Prostate gland (tissue), 2 donors: Measurements from ENCODE around the gene B3GALT6. TPM values are rescaled to one million over a fixed set of nuclear protein-coding genes. Genes with fewer than 3 reads are reported as not detected.
A peak's percentile ranks its signal among the peaks of the same experiment; 100 is the strongest.

Source experiments
- DNase-seq: peaks from one replicate; pipeline ENCODE4 v3.0.0-alpha.2; 2019; ENCODE audit warnings: low spot score
- H3K27ac ChIP-seq, 2 donors: fragments of 200-600 bp; sonication (generic); 2 replicates each; pipeline ENCODE4 v1.5.1; 2017 to 2019
- H3K27me3 ChIP-seq: fragments of 200-600 bp; sonication (generic); replicated peaks from 2 replicates; pipeline ENCODE4 v1.5.1; 2019; ENCODE audit not compliant: insufficient read depth
- H3K36me3 ChIP-seq, 2 donors: fragments of 200-600 bp; sonication (generic); 1 replicate in 1 of 2; 2 replicates in 1 of 2; pipeline versions ENCODE4 v1.5.1 to v1.8.1; 2017 to 2019
- H3K4me1 ChIP-seq: fragments of 200-600 bp; sonication (generic); replicated peaks from 2 replicates; pipeline ENCODE4 v1.5.1; 2019
- H3K4me3 ChIP-seq, 2 donors: fragments of 200-600 bp; sonication (generic); 2 replicates each; pipeline ENCODE4 v1.5.1; 2017 to 2019
- H3K9me3 ChIP-seq: fragments of 200-600 bp; sonication (generic); 2 replicates; pipeline ENCODE4 v1.5.1; 2017
- POLR2A ChIP-seq: fragments of 450-650 bp; IDR thresholded peaks from one replicate; pipeline ENCODE4 v1.6.1; 2016; ENCODE audit warnings: antibody characterized with exemption, mild to moderate bottlenecking
- POLR2AphosphoS5 ChIP-seq: sonication (generic); formaldehyde crosslinking; IDR thresholded peaks from one replicate; pipeline ENCODE4 v1.6.1; 2017; ENCODE audit warnings: antibody characterized with exemption
- WGBS: methylation state at CpG from one replicate; pipeline ENCODE4 v1.1.5; 2018; 5-methylcytosine and 5-hydroxymethylcytosine counted together
- intact Hi-C: fragments of 100-400 bp; cut with DNase I; formaldehyde crosslinking; loops from one replicate; pipeline ENCODE4 v1.14.2; 2022
- total RNA-seq, 2 donors: library from RNA; depleted of rRNA; stranded (reverse); fragments of >200 nt; gene quantifications; one replicate each; pipeline ENCODE4 v1.1.0, GENCODE V29; 2016
- TF ChIP-seq, protein P1 (sequence below), 4 experiments: fragments of 200-600 bp in 2 of 4; fragments of 450-650 bp in 2 of 4; sonication (generic) in 2 of 4; IDR thresholded peaks; 1 replicate in 3 of 4; 2 replicates in 1 of 4; pipeline ENCODE4 v1.5.1; 2016 to 2019; ENCODE audit warnings: antibody characterized with exemption in 4 of 4, mild to moderate bottlenecking in 2 of 4, moderate library complexity in 2 of 4

Gene B3GALT6
- total RNA-seq, 2 donors from 2014 or later, result 29.6 to 41.5 TPM

DNA sequence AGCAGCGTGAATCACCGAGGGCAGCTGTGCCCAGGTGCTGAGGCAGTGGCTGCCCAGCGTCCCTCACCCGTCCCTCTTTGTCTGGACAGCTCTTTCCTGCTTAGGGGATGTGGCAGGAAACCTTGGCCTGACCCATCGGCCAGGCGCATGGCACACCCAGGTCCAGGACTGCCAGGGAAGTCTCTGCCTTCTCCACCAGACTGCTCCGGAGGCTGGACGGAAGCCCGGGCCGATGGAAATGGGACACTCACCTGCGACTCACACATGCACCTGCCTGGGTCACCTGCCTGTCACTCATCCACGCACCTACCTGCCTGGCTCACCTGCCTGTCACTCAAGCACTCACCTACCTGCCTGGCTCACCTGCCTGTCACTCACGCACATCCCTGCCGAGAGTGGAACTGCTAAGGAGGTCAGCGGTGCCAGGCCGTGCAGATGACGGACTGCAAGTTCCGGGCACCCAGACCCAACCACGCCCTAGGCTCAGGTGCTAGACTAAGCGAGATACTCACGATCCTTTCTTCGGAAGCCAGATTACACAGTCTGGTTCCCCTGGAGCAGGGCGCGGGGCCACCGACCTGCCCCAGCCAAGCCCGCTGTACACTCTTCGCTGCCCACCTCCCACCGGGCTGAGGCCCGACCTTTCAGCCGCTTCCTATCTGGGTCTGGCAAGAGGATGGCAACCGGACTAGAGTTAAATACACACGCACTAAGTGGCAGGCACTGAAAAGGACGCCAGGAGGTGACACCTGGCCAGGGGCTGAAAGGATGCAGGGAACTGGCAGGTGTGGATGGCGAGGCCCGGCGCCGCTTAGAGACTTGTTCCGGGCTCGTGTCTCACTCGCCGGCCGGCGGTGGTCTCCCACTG, 40.5 kb downstream of the B3GALT6 start:
- Histone ChIP-seq H3K4me1 (peaks cover 22% of the 10 kb centered on the region), H3K27me3 (no peaks in the 10 kb centered on the region), H3K4me3 (peak overlapping the region; percentile 91 to 99), H3K9me3 (no peaks in the 10 kb centered on the region), H3K27ac (peak overlapping the region; percentile 71 to 75), H3K36me3 (no peaks in the 10 kb centered on the region)
- DNase-seq, result no peak
- TF ChIP-seq POLR2AphosphoS5 (no peak), POLR2A (no peak)
- TF ChIP-seq, protein P1, sequence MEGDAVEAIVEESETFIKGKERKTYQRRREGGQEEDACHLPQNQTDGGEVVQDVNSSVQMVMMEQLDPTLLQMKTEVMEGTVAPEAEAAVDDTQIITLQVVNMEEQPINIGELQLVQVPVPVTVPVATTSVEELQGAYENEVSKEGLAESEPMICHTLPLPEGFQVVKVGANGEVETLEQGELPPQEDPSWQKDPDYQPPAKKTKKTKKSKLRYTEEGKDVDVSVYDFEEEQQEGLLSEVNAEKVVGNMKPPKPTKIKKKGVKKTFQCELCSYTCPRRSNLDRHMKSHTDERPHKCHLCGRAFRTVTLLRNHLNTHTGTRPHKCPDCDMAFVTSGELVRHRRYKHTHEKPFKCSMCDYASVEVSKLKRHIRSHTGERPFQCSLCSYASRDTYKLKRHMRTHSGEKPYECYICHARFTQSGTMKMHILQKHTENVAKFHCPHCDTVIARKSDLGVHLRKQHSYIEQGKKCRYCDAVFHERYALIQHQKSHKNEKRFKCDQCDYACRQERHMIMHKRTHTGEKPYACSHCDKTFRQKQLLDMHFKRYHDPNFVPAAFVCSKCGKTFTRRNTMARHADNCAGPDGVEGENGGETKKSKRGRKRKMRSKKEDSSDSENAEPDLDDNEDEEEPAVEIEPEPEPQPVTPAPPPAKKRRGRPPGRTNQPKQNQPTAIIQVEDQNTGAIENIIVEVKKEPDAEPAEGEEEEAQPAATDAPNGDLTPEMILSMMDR (IDR thresholded peaks at IDR 0.05), result no peak
- 30% methylated on average over 43 of the region's 43 CpGs for WGBS
- intact Hi-C loops, result no loop called here

DNA sequence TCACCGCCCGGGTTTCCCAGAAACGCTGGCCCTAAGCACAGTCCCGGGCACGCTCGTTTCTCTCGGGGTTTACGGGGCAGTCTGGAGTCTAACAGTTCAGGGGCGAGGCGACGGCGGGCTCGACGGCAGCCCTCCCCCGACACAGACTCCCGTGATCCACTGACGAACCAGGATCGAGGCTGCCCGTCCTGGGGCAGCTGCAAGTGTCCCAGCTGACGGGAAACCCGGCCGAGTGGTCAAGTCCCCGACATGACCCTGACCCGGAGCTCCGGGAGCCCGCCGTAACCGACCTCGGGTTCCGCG, 41.1 kb downstream of the B3GALT6 start:
- Histone ChIP-seq H3K9me3 (no peaks in the 10 kb centered on the region), H3K27me3 (no peaks in the 10 kb centered on the region), H3K36me3 (no peaks in the 10 kb centered on the region), H3K4me3 (peak overlapping the region; percentile 91 to 99), H3K4me1 (peaks cover 22% of the 10 kb centered on the region), H3K27ac (peak overlapping the region; percentile 71 to 75)
- no peak for DNase-seq
- intact Hi-C loops, result no loop called here
- WGBS, result under 1% methylated on average over 30 of the region's 31 CpGs
- no peak for TF ChIP-seq POLR2AphosphoS5
- TF ChIP-seq, protein P1 (IDR thresholded peaks at IDR 0.05), result no peak
- no peak for TF ChIP-seq POLR2A

DNA sequence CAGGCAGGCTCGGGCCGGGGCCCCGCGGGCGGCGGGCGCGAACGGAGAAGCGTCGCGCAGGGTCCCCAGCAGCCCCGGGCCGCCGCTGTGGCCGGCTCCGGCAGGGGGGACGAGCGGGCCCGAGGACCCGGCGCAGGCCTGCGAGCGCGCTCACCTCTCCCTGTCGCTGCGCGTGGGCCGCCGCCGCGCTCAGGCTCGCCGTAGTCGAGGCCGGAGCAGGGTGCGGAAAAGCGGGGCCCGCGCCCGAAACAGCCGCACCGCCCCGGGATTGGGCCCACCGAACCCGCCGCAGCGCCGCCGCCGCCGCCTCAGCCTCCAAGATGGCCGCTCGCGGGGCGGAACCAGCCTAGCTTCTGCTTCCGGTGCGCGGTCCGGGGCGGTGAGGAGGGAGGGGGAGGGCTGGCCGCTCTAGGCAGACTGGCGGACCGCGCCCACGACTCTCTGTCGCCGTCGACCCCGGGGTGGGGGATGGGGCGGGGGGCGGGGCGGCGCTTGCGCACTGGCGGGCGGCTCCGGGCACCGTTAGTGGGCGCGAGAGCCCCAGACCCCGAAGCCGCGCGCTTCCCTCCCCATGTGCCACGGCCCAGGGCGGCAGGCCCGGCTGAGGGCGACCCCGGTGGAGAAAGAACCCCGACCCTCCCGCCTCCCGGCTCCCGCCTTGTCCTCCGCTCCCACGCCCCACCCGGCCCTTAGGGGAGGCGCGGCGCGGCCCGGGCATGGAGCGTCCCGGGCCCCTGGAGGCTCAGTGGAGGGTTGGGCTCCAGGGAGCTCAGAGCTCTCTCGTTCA, 41.7 kb downstream of the B3GALT6 start, which contains the start of gene UBE2J2:
TSS of gene UBE2J2 (minus strand) at position 343 of the 787 bp plus-strand sequence. CDS start 5,862 bp downstream, outside the sequence.
- H3K9me3 ChIP-seq, result no peaks in the 10 kb centered on the region
- H3K4me3 ChIP-seq, result peak within 1 kb of the TSS; percentile 91 to 99
- WGBS, result under 1% methylated on average over 50 of the region's 105 CpGs
- intact Hi-C loops, result no loop called here
- H3K4me1 ChIP-seq, result peaks cover 22% of the 10 kb centered on the region
- peak within 1 kb of the TSS; percentile 71 to 75 for H3K27ac ChIP-seq
- no peaks in the 10 kb centered on the region for H3K36me3 ChIP-seq
- peak; percentile 91 for DNase-seq
- peak; percentile 44 for TF ChIP-seq POLR2A
- TF ChIP-seq, protein P1 (IDR thresholded peaks at IDR 0.05), result peak in 1 of 4 experiments; percentile 3
- peak; percentile 85 for TF ChIP-seq POLR2AphosphoS5
- H3K27me3 ChIP-seq, result no peaks in the 10 kb centered on the region

DNA sequence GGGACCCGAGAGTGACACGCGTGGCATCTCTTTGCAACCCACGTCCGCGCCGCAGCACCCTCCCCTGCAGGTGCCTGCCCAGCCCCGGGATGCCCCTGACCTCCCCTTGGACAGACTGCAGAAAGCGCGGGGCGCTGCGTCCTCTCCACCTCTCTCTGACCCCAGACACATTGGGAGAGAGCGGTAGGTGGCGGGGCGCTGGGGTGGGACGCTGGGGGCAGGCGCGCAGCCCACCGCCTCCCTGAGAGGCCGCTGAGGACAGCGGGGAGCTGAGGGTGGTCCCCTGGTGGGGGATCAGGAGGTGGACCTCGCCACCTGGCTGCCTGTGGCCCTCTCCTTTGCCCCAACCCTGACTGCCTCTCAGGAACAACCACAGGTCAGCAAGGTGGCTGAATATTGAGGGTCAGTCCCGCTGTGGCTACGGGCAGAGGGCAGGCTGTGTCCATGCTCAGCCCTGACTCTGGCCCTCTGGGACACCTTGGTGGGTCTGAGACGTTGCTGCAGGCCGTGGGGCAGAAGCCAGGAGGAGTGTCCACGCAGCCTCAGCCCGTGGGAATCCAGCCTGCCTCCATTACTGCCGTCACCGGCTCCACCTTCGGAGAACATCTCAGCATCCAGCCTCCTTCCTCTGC, 42.4 kb downstream of the B3GALT6 start:
- no peaks in the 10 kb centered on the region for H3K36me3 ChIP-seq
- no peak for DNase-seq
- no peaks in the 10 kb centered on the region for H3K9me3 ChIP-seq
- H3K27me3 ChIP-seq, result no peaks in the 10 kb centered on the region
- peak overlapping the region; percentile 71 to 75 for H3K27ac ChIP-seq
- WGBS, result 34% methylated on average over 21 of the region's 31 CpGs
- intact Hi-C loops, result no loop called here
- peak overlapping the region; percentile 91 to 99 for H3K4me3 ChIP-seq
- TF ChIP-seq, protein P1 (IDR thresholded peaks at IDR 0.05), result no peak
- no peak for TF ChIP-seq POLR2A
- no peak for TF ChIP-seq POLR2AphosphoS5
- H3K4me1 ChIP-seq, result peaks cover 22% of the 10 kb centered on the region
